MM.1S (cell line): ENCODE data around the gene KCNIP3.

Source experiments
- DNase-seq: peaks from one replicate; pipeline ENCODE4 v3.0.0-alpha.2; 2015
- H2AFZ ChIP-seq: fragments of 300-600 bp; sonication (generic); 2 replicates; pipeline ENCODE4 v1.6.0; 2016; ENCODE audit warnings: antibody characterized with exemption, low read length
- H3F3A ChIP-seq: fragments of 300-600 bp; sonication (generic); 2 replicates; pipeline ENCODE4 v1.6.1; 2016; ENCODE audit warnings: mild to moderate bottlenecking, antibody characterized with exemption, low read length, moderate library complexity, mixed read lengths; ENCODE audit not compliant: insufficient read depth
- H3K27ac ChIP-seq: fragments of 300-600 bp; sonication (generic); 2 replicates; pipeline ENCODE4 v1.5.1; 2016; ENCODE audit warnings: mild to moderate bottlenecking, low read length
- H3K27me3 ChIP-seq: fragments of 300-600 bp; sonication (generic); replicated peaks from 2 replicates; pipeline ENCODE4 v1.6.0; 2016; ENCODE audit warnings: low read length; ENCODE audit not compliant: insufficient read depth
- H3K36me3 ChIP-seq: fragments of 300-600 bp; sonication (generic); replicated peaks from 2 replicates; pipeline ENCODE4 v1.6.1; 2016; ENCODE audit warnings: mild to moderate bottlenecking, low read length, mixed read lengths; ENCODE audit not compliant: insufficient read depth
- H3K4me1 ChIP-seq: fragments of 300-600 bp; sonication (generic); 2 replicates; pipeline ENCODE4 v1.6.1; 2016; ENCODE audit warnings: low read length, mixed read lengths
- H3K4me2 ChIP-seq: fragments of 300-600 bp; sonication (generic); 2 replicates; pipeline ENCODE4 v1.6.0; 2016; ENCODE audit warnings: low read depth, low read length
- H3K4me3 ChIP-seq: fragments of 300-600 bp; sonication (generic); 2 replicates; pipeline ENCODE4 v1.5.1; 2016; ENCODE audit warnings: low read length, mixed read lengths
- H3K79me2 ChIP-seq: fragments of 300-600 bp; sonication (generic); 2 replicates; pipeline ENCODE4 v1.6.1; 2016; ENCODE audit warnings: mixed run types, low read length, mixed read lengths
- H3K9ac ChIP-seq: fragments of 300-600 bp; sonication (generic); 2 replicates; pipeline ENCODE4 v1.6.1; 2016; ENCODE audit warnings: low read length, mixed read lengths
- H3K9me2 ChIP-seq: fragments of 300-600 bp; sonication (generic); replicated peaks from 2 replicates; pipeline ENCODE4 v1.6.1; 2016; ENCODE audit warnings: mild to moderate bottlenecking, low read length, mixed read lengths; ENCODE audit not compliant: insufficient read depth
- H3K9me3 ChIP-seq: fragments of 300-600 bp; sonication (generic); replicated peaks from 2 replicates; pipeline ENCODE4 v1.6.1; 2016; ENCODE audit warnings: mild to moderate bottlenecking, low read length, mixed read lengths; ENCODE audit not compliant: insufficient read depth
- H4K20me1 ChIP-seq: fragments of 300-600 bp; sonication (generic); 2 replicates; pipeline ENCODE4 v1.6.1; 2016; ENCODE audit warnings: mild to moderate bottlenecking, low read length, moderate library complexity, mixed read lengths; ENCODE audit not compliant: insufficient read depth
- CTCF ChIP-seq: fragments of 300-600 bp; sonication (generic); IDR thresholded peaks from 2 replicates; pipeline ENCODE4 v1.5.1; 2016; ENCODE audit warnings: antibody characterized with exemption, low read length, mixed read lengths
- EZH2 ChIP-seq: fragments of 300-600 bp; sonication (generic); optimal IDR thresholded peaks from 2 replicates; pipeline ENCODE3; 2017; ENCODE audit warnings: low read depth, mild to moderate bottlenecking, antibody characterized with exemption, low read length, mixed read lengths
- EZH2phosphoT487 ChIP-seq: fragments of 300-600 bp; sonication (generic); IDR thresholded peaks from 2 replicates; pipeline ENCODE4 v1.6.1; 2018; ENCODE audit warnings: antibody characterized with exemption, low read length

KCNIP3 gene

GRCh38 chr2:95261602-95262001, 35.5 kb upstream of the KCNIP3 start:
- H3K9me3 ChIP-seq = no peaks in the 10 kb centered on the region
- no peaks in the 10 kb centered on the region for H4K20me1 ChIP-seq
- DNase-seq = no peak
- no peaks in the 10 kb centered on the region for H3K9me2 ChIP-seq
- H3K27me3 ChIP-seq = no peaks in the 10 kb centered on the region
- H3F3A ChIP-seq = no peaks in the 10 kb centered on the region
- no peak overlapping the region for H3K9ac ChIP-seq
- H3K4me2 ChIP-seq = no peak overlapping the region
- no peaks in the 10 kb centered on the region for H3K36me3 ChIP-seq
- H3K4me1 ChIP-seq = no peaks in the 10 kb centered on the region
- TF ChIP-seq EZH2phosphoT487 = no peak
- no peak for TF ChIP-seq EZH2
- TF ChIP-seq CTCF = no peak
- H3K79me2 ChIP-seq = no peaks in the 10 kb centered on the region
- H3K27ac ChIP-seq = no peak overlapping the region
- H2AFZ ChIP-seq = no peak overlapping the region
- no peak overlapping the region for H3K4me3 ChIP-seq

- H4K20me1 ChIP-seq = no peaks in the 10 kb centered on the region
- no peaks in the 10 kb centered on the region for H3K9me3 ChIP-seq
- H3K27ac ChIP-seq = no peak overlapping the region
- H3K9me2 ChIP-seq = no peaks in the 10 kb centered on the region
- H3K4me1 ChIP-seq = no peaks in the 10 kb centered on the region
- no peaks in the 10 kb centered on the region for H3F3A ChIP-seq
- no peaks in the 10 kb centered on the region for H3K79me2 ChIP-seq
- H3K4me3 ChIP-seq = no peak overlapping the region
- no peaks in the 10 kb centered on the region for H3K27me3 ChIP-seq
- DNase-seq = no peak
- no peak overlapping the region for H3K9ac ChIP-seq
- H3K36me3 ChIP-seq = no peaks in the 10 kb centered on the region
- no peak overlapping the region for H3K4me2 ChIP-seq
- H2AFZ ChIP-seq = no peak overlapping the region
- TF ChIP-seq CTCF (no peak), EZH2 (no peak), EZH2phosphoT487 (no peak)
These were observed 34.1 kb upstream of the KCNIP3 start for GRCh38 chr2:95262896-95263542.

GRCh38 chr2:95264624-95265023, 32.5 kb upstream of the KCNIP3 start:
- Histone ChIP-seq H2AFZ (no peak overlapping the region), H3F3A (no peaks in the 10 kb centered on the region), H3K9ac (no peak overlapping the region), H3K4me3 (no peak overlapping the region), H3K9me2 (no peaks in the 10 kb centered on the region), H3K9me3 (no peaks in the 10 kb centered on the region), H3K27ac (no peak overlapping the region), H3K36me3 (no peaks in the 10 kb centered on the region), H3K27me3 (no peaks in the 10 kb centered on the region), H4K20me1 (no peaks in the 10 kb centered on the region), H3K4me1 (no peaks in the 10 kb centered on the region), H3K79me2 (no peaks in the 10 kb centered on the region), H3K4me2 (no peak overlapping the region)
- DNase-seq = no peak
- TF ChIP-seq EZH2 = no peak
- no peak for TF ChIP-seq CTCF
- TF ChIP-seq EZH2phosphoT487 = no peak
